Keratinocyte (primary cell): ENCODE results near the gene SH3PXD2A. TPM values are rescaled to one million over a fixed set of nuclear protein-coding genes. Genes with fewer than 3 reads are reported as not detected.

ENCODE experiments used
- DNase-seq: peaks from one replicate; pipeline ENCODE4 v3.0.0-alpha.2; 2011; ENCODE audit warnings: low read depth, missing footprints, low spot score
- FAIRE-seq: peaks from 2 replicates; lab custom pipeline; 2011; peaks lifted over from hg19 to GRCh38; lab: Jason Lieb, UNC
- H2AFZ ChIP-seq: 2 replicates; pipeline ENCODE4 v1.6.0; 2012; ENCODE audit warnings: low read length, control low read depth, inconsistent platforms; ENCODE audit not compliant: control insufficient read depth
- H3K27ac ChIP-seq: 2 replicates; pipeline ENCODE4 v1.5.1; 2011; ENCODE audit warnings: low read length; ENCODE audit not compliant: control insufficient read depth, insufficient read depth
- H3K27me3 ChIP-seq: 3 replicates; pipeline ENCODE4 v1.6.0; 2011; ENCODE audit warnings: low read length; ENCODE audit not compliant: control insufficient read depth, insufficient read depth; ENCODE audit errors: extremely low read depth
- H3K36me3 ChIP-seq, 2 experiments: 2 replicates in 1 of 2; 3 replicates in 1 of 2; pipeline ENCODE4 v1.5.1; 2011; ENCODE audit warnings: low read length in 2 of 2, mild to moderate bottlenecking in 1 of 2; ENCODE audit not compliant: control insufficient read depth in 2 of 2, insufficient read depth in 2 of 2; ENCODE audit errors: extremely low read depth in 1 of 2
- H3K4me1 ChIP-seq: 3 replicates; pipeline ENCODE4 v1.5.1; 2011; ENCODE audit warnings: low read length; ENCODE audit not compliant: control insufficient read depth, insufficient read depth; ENCODE audit errors: extremely low read depth
- H3K4me2 ChIP-seq: 3 replicates; pipeline ENCODE4 v1.6.0; 2011; ENCODE audit warnings: low read depth, low read length; ENCODE audit not compliant: control insufficient read depth, insufficient read depth; ENCODE audit errors: extremely low read depth
- H3K4me3 ChIP-seq, 3 experiments: fragments of 200-600 bp in 1 of 3; sonication (generic) in 1 of 3; 2 replicates in 2 of 3; 3 replicates in 1 of 3; pipeline ENCODE4 v1.5.1; 2011 to 2016; ENCODE audit warnings: low read length in 3 of 3, mild to moderate bottlenecking in 3 of 3, control low read depth in 2 of 3, inconsistent platforms in 1 of 3, low read depth in 1 of 3, mixed read lengths in 1 of 3, mixed run types in 1 of 3, moderate library complexity in 1 of 3; ENCODE audit not compliant: control insufficient read depth in 2 of 3, insufficient read depth in 2 of 3; ENCODE audit errors: extremely low read depth in 1 of 3
- H3K79me2 ChIP-seq: 2 replicates; pipeline ENCODE4 v1.6.0; 2012; ENCODE audit warnings: low read length; ENCODE audit not compliant: control insufficient read depth, insufficient read depth
- H3K9ac ChIP-seq: 3 replicates; pipeline ENCODE4 v1.6.0; 2011; ENCODE audit warnings: low read length; ENCODE audit not compliant: control insufficient read depth, insufficient read depth; ENCODE audit errors: extremely low read depth
- H3K9me1 ChIP-seq: 3 replicates; pipeline ENCODE4 v1.6.0; 2011; ENCODE audit warnings: low read length; ENCODE audit not compliant: control insufficient read depth, insufficient read depth; ENCODE audit errors: extremely low read depth
- H3K9me3 ChIP-seq: 2 replicates; pipeline ENCODE4 v1.5.1; 2012; ENCODE audit warnings: low read depth, low read length; ENCODE audit not compliant: control insufficient read depth
- H4K20me1 ChIP-seq: 3 replicates; pipeline ENCODE4 v1.6.0; 2011; ENCODE audit warnings: low read length; ENCODE audit not compliant: control insufficient read depth, insufficient read depth; ENCODE audit errors: extremely low read depth
- EZH2 ChIP-seq: IDR thresholded peaks from one replicate; pipeline ENCODE4 v1.6.1; 2012; ENCODE audit warnings: inconsistent platforms, mild to moderate bottlenecking, low read length, moderate library complexity
- dilution Hi-C: fragments of 300-500 bp; cut with MboI; formaldehyde crosslinking; loops from one replicate; pipeline ENCODE4 v1.7.0; 2020; ENCODE audit warnings: low sequenced_read_pairs; ENCODE audit not compliant: extremely low pct_ligation_motif_present
- polyA plus RNA-seq, 5 experiments: library from polyadenylated mRNA; depleted of rRNA in 3 of 5; stranded (reverse) in 3 of 5; stranded (forward) in 1 of 5; unstranded in 1 of 5; fragments of >200 nt; gene quantifications; 1 replicate in 1 of 5; 2 replicates in 3 of 5; 3 replicates in 1 of 5; pipeline versions ENCODE4 v1.2.1 to v1.2.3, GENCODE V29; 2011 to 2012; ENCODE audit warnings: missing spikeins in 2 of 5, low read depth in 1 of 5, low replicate concordance in 1 of 5
- TF ChIP-seq, protein P1 (sequence below), 3 experiments: IDR thresholded peaks in 1 of 3; conservative IDR thresholded peaks in 1 of 3; optimal IDR thresholded peaks in 1 of 3; 2 replicates in 2 of 3; 3 replicates in 1 of 3; pipeline versions ENCODE3 to v1.5.1; 2011; ENCODE audit warnings: low read length in 3 of 3, mild to moderate bottlenecking in 3 of 3, moderate library complexity in 2 of 3, control low read depth in 1 of 3, inconsistent platforms in 1 of 3; ENCODE audit not compliant: insufficient read depth in 2 of 3; ENCODE audit errors: extremely low read depth in 1 of 3

SH3PXD2A gene
- polyA plus RNA-seq, 1 donor (not counting 4 experiments of a cell fraction or from before 2014, with no cell fraction given): 33.9 TPM

DNA sequence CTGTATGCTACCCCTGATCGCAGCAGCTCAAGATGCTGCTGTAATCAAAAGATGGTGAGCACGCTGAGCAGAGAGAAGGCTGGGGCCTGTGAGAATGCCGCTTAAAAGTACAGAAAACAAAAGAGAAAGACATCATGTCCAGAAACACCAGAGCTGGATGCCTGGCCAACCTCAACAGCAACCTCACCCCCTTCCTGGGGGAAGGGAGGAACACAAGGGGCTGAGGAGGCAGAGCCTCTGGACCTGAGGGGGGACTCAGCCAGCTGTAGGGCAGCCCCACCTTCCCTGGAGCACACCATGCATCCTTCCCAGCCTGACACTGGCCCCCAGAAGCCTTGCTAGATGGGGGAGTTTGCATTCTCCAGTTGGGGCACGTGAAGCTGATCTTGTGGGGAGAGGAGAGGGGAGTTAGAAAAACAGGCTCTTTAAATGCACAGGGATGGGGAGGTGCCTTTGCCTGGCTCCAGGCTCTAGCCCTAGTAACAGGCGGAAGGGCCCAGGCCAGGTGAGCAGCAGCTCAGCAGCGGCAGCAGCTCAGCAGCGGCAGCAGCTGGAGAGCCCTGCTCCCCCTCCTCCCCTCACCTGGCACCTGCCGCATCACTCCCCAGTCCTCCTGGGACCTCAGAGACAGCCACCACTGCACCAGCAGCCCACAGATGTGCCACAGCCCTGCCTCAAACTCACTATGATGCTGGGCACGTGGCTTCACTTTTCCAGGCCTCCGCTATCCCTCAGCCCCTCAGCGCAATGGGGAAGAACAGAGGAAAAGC is 205.5 kb downstream of the SH3PXD2A start:
- Histone ChIP-seq H3K4me1 (peaks cover 22% of the 10 kb centered on the region), H3K36me3 (peaks cover 42 to 59% of the 10 kb centered on the region in 2 experiments), H3K4me3 (no peak overlapping the region), H3K79me2 (peaks cover 82% of the 10 kb centered on the region), H4K20me1 (peaks cover 54% of the 10 kb centered on the region), H3K27me3 (no peaks in the 10 kb centered on the region), H2AFZ (no peak overlapping the region), H3K9ac (no peak overlapping the region), H3K4me2 (no peak overlapping the region), H3K27ac (no peak overlapping the region), H3K9me1 (peaks cover 12% of the 10 kb centered on the region), H3K9me3 (no peaks in the 10 kb centered on the region)
- DNase-seq (no peak), FAIRE-seq (no peak)
- TF ChIP-seq, protein P1, sequence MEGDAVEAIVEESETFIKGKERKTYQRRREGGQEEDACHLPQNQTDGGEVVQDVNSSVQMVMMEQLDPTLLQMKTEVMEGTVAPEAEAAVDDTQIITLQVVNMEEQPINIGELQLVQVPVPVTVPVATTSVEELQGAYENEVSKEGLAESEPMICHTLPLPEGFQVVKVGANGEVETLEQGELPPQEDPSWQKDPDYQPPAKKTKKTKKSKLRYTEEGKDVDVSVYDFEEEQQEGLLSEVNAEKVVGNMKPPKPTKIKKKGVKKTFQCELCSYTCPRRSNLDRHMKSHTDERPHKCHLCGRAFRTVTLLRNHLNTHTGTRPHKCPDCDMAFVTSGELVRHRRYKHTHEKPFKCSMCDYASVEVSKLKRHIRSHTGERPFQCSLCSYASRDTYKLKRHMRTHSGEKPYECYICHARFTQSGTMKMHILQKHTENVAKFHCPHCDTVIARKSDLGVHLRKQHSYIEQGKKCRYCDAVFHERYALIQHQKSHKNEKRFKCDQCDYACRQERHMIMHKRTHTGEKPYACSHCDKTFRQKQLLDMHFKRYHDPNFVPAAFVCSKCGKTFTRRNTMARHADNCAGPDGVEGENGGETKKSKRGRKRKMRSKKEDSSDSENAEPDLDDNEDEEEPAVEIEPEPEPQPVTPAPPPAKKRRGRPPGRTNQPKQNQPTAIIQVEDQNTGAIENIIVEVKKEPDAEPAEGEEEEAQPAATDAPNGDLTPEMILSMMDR (optimal IDR thresholded peaks at IDR 0.05 in 1 of 3, IDR thresholded peaks at IDR 0.05 in 1 of 3, conservative IDR thresholded peaks at IDR 0.05 in 1 of 3; ENCODE audit: extremely low read depth in 1 of 3, insufficient read depth in 2 of 3, low read length in 3 of 3): no peak
- TF ChIP-seq EZH2: no peak
- dilution Hi-C loops: no loop called here

DNA sequence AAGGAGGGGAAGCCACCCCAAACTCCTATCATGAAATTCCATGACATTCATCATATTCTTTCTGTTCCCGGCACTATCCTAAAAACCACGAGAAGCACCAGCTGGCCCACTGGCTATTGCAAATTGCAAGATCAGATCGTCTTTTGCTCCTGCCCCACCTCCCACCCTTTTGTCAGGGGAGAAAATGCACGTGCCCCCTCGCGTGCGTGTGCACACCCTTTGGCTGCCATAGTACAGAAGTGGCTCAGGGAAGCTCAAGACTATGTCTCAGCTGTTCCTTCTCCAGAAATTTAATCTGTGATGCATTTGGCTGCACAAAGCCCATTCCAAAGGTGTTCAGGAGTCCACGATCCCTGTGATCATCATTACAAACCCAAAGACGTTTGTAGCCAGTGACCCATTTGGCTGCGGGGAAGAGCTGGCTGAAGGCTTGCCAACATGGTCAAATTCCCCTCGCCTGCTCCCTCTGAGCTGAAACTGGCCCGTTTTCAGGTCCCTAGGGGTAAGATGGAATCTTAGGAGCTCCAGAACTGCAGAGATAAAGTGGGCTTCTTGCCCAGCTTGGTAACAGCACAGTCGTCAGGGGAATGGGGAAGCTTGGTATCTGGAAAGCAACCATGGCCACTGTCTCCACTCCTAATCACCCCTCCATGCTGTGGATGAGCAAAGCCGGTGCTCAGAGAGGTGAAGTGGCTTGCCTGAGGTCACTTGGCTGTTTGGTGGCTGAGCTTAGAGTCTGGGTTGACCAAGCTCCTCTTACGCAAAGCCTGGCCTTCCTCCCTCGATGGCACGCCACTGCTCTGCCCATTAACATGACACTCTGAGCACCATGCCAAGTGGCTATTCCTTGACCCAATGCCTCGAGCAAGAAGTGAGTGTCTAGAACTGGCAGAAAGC is 206.5 kb downstream of the SH3PXD2A start:
- DNase-seq (no peak), FAIRE-seq (no peak)
- H3K79me2 ChIP-seq: peaks cover 77% of the 10 kb centered on the region
- no peaks in the 10 kb centered on the region for H3K9me3 ChIP-seq
- peaks cover 12% of the 10 kb centered on the region for H3K9me1 ChIP-seq
- H3K9ac ChIP-seq: no peak overlapping the region
- peaks cover 14% of the 10 kb centered on the region for H3K4me1 ChIP-seq
- TF ChIP-seq, protein P1 (optimal IDR thresholded peaks at IDR 0.05 in 1 of 3, IDR thresholded peaks at IDR 0.05 in 1 of 3, conservative IDR thresholded peaks at IDR 0.05 in 1 of 3; ENCODE audit: extremely low read depth in 1 of 3, insufficient read depth in 2 of 3, low read length in 3 of 3): no peak
- TF ChIP-seq EZH2: no peak
- dilution Hi-C loops: no loop called here
- H3K4me3 ChIP-seq: no peak overlapping the region
- peaks cover 47 to 58% of the 10 kb centered on the region in 2 experiments for H3K36me3 ChIP-seq
- no peak overlapping the region for H2AFZ ChIP-seq
- peaks cover 48% of the 10 kb centered on the region for H4K20me1 ChIP-seq
- no peak overlapping the region for H3K4me2 ChIP-seq
- H3K27ac ChIP-seq: no peak overlapping the region
- no peaks in the 10 kb centered on the region for H3K27me3 ChIP-seq
